Naive thymus-derived CD4-positive, alpha-beta T cell (primary cell): ENCODE measurements around the gene RBMS1. TPM values are rescaled to one million over a fixed set of nuclear protein-coding genes. Genes with fewer than 3 reads are reported as not detected.

Experiments used
- ATAC-seq: fragments of 150-1000 bp; cut with Tn5 transposase; 2 replicates; pipeline ENCODE4 v1.10.0; 2021; ENCODE audit warnings: mild to moderate bottlenecking, moderate library complexity
- CTCF ChIA-PET: fragments of 350-600 bp; sonication (Branson Sonifier 250); formaldehyde crosslinking; loops from one replicate; lab custom pipeline; 2021; ENCODE audit warnings: antibody characterized with exemption; lab: Charles Lee
- POLR2A ChIA-PET: fragments of 350-600 bp; sonication (Branson Sonifier 250); formaldehyde crosslinking; loops from one replicate; lab custom pipeline; 2021; ENCODE audit warnings: antibody characterized with exemption, inconsistent platforms; lab: Charles Lee
- DNase-seq, 9 donors: peaks; one replicate each; pipeline versions ENCODE4 v3.0.0 to v3.0.0-alpha.2; 2020 to 2022; ENCODE audit warnings: mixed read lengths in 1 of 9
- H3K27ac ChIP-seq: one replicate; pipeline ENCODE4 v1.7.0; 2013; ENCODE audit warnings: mild to moderate bottlenecking, low read depth, low read length, moderate library complexity
- H3K27me3 ChIP-seq, 2 donors: one replicate each; pipeline ENCODE4 v1.7.0; 2013; ENCODE audit warnings: low read length in 2 of 2, mild to moderate bottlenecking in 2 of 2, moderate library complexity in 2 of 2; ENCODE audit not compliant: control insufficient read depth in 2 of 2, insufficient read depth in 2 of 2
- H3K36me3 ChIP-seq, 3 experiments: 1 replicate in 2 of 3; 2 replicates in 1 of 3; pipeline ENCODE4 v1.7.0; 2013; ENCODE audit warnings: low read length in 3 of 3, mild to moderate bottlenecking in 3 of 3, moderate library complexity in 1 of 3; ENCODE audit not compliant: insufficient read depth in 3 of 3, control insufficient read depth in 2 of 3
- H3K4me1 ChIP-seq, 2 donors: one replicate each; pipeline ENCODE4 v1.7.0; 2013; ENCODE audit warnings: low read length in 2 of 2, mild to moderate bottlenecking in 2 of 2, moderate library complexity in 1 of 2; ENCODE audit not compliant: control insufficient read depth in 2 of 2, insufficient read depth in 2 of 2
- H3K4me3 ChIP-seq: 2 replicates; pipeline ENCODE4 v1.7.0; 2013; ENCODE audit warnings: mild to moderate bottlenecking, low read length
- H3K9me3 ChIP-seq, 3 experiments: 1 replicate in 2 of 3; 2 replicates in 1 of 3; pipeline ENCODE4 v1.7.0; 2013; ENCODE audit warnings: low read length in 3 of 3; ENCODE audit not compliant: control insufficient read depth in 2 of 3
- H3K27ac Mint-ChIP-seq, 9 donors: one replicate each; pipeline ENCODE4 v1.8.0; 2020 to 2022; ENCODE audit warnings: mixed read lengths in 9 of 9, mild to moderate bottlenecking in 8 of 9, moderate library complexity in 5 of 9, inconsistent platforms in 2 of 9
- H3K27me3 Mint-ChIP-seq, 5 donors: one replicate each; pipeline ENCODE4 v1.8.0; 2021 to 2022; ENCODE audit warnings: mixed read lengths in 5 of 5, mild to moderate bottlenecking in 1 of 5
- H3K36me3 Mint-ChIP-seq, 5 donors: one replicate each; pipeline ENCODE4 v1.8.0; 2020 to 2022; ENCODE audit warnings: mixed read lengths in 5 of 5, mild to moderate bottlenecking in 3 of 5, inconsistent platforms in 1 of 5
- H3K4me1 Mint-ChIP-seq, 7 donors: one replicate each; pipeline ENCODE4 v1.8.0; 2020 to 2022; ENCODE audit warnings: mixed read lengths in 7 of 7, mild to moderate bottlenecking in 3 of 7, inconsistent platforms in 1 of 7
- H3K4me3 Mint-ChIP-seq, 10 donors: one replicate each; pipeline ENCODE4 v1.8.0; 2020 to 2022; ENCODE audit warnings: mild to moderate bottlenecking in 10 of 10, mixed read lengths in 10 of 10, moderate library complexity in 6 of 10, inconsistent platforms in 2 of 10
- H3K9me3 Mint-ChIP-seq, 11 donors: one replicate each; pipeline ENCODE4 v1.8.0; 2020 to 2022; ENCODE audit warnings: mixed read lengths in 11 of 11, mild to moderate bottlenecking in 4 of 11, inconsistent platforms in 1 of 11, moderate library complexity in 1 of 11
- intact Hi-C, 2 donors: fragments of 100-400 bp; cut with micrococcal nuclease; formaldehyde crosslinking; loops; one replicate each; pipeline ENCODE4 v1.15.1; 2023
- polyA plus RNA-seq, 2 donors: library from polyadenylated mRNA; unstranded; fragments of 300-500 nt; fragmentation: Illumina TruSeq; gene quantifications; one replicate each; pipeline ENCODE4 v1.2.3, GENCODE V29; 2021
- total RNA-seq, 6 experiments: library from RNA in 5 of 6; stranded (reverse) in 5 of 6; gene quantifications; 1 replicate in 5 of 6; 2 replicates in 1 of 6; pipeline ENCODE4 v1.2.3 and lab custom pipeline; 2021 to 2026

Gene RBMS1
- total and polyA plus RNA-seq, 7 experiments from 2014 or later: 74.4 to 137 (median 119) TPM

DNA sequence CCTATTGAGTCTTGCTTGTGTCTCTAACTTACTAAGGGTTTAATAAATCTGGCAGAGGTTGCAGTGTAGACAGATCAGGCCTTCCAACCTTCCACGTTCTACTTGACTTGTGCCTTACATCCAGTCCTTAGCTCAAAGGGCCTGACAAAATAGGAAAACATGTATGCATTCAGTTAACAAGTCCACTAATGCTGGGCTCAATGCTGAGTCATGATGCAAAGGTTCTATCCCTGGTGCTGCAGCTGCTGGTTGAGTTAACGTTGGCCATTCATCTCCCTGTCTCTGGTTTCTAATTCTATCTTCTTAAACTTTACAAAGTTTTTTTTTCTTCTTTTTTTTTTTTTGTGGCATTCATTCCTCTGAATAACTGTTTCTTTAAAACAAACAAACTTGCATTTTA, 247.3 kb downstream of the RBMS1 start:
- H3K36me3 Mint-ChIP-seq: no peaks in the 10 kb centered on the region
- no peak for DNase-seq
- H3K27me3 Mint-ChIP-seq: peaks cover 0 to 8% (median 0%) of the 10 kb centered on the region in 5 donors
- ChIA-PET CTCF (no interaction called here), POLR2A (no interaction called here)
- no peaks in the 10 kb centered on the region for H3K4me1 Mint-ChIP-seq
- Histone ChIP-seq H3K4me3 (no peak overlapping the region), H3K27me3 (no peaks in the 10 kb centered on the region), H3K4me1 (no peaks in the 10 kb centered on the region), H3K9me3 (no peaks in the 10 kb centered on the region), H3K27ac (no peak overlapping the region), H3K36me3 (no peaks in the 10 kb centered on the region)
- H3K27ac Mint-ChIP-seq: no peak overlapping the region
- intact Hi-C loops: no loop called here
- ATAC-seq: no peak
- H3K9me3 Mint-ChIP-seq: no peaks in the 10 kb centered on the region
- no peak overlapping the region for H3K4me3 Mint-ChIP-seq

DNA sequence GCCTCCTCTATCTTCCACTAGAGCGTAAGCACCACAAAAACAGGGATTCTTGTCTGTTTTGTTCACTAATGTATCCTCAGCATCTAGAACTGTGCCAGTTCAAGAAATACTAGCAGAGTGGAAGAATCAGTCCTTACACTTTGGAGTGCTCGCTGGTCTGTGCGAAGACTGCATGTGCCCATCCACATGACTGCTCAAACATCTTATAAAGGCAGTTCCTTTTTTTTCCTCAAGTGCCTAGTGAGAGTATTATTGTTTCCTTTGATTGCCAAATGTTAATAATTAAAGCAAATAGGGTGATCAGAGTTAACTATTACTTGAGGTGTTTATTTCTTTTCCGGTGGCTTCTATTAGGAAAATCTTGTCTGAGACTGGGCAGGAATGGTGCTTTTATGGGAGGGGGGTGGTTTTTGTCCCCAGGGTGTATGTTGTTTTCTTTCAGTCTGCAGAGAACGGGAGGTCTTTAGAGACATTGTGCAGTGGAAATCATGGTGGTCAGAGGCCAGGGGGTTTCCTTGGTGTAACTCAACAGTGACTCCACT, 247.9 kb downstream of the RBMS1 start:
- Histone ChIP-seq H3K36me3 (no peaks in the 10 kb centered on the region), H3K27me3 (no peaks in the 10 kb centered on the region), H3K27ac (no peak overlapping the region), H3K4me1 (no peaks in the 10 kb centered on the region), H3K9me3 (no peaks in the 10 kb centered on the region), H3K4me3 (no peak overlapping the region)
- POLR2A ChIA-PET: no interaction called here
- ATAC-seq (no peak), DNase-seq (no peak)
- peaks cover 0 to 4% (median 0%) of the 10 kb centered on the region in 5 donors for H3K27me3 Mint-ChIP-seq
- H3K4me3 Mint-ChIP-seq: no peak overlapping the region
- no peaks in the 10 kb centered on the region for H3K4me1 Mint-ChIP-seq
- no peaks in the 10 kb centered on the region for H3K9me3 Mint-ChIP-seq
- intact Hi-C loops: no loop called here
- H3K36me3 Mint-ChIP-seq: no peaks in the 10 kb centered on the region
- CTCF ChIA-PET: no interaction called here
- no peak overlapping the region for H3K27ac Mint-ChIP-seq

DNA sequence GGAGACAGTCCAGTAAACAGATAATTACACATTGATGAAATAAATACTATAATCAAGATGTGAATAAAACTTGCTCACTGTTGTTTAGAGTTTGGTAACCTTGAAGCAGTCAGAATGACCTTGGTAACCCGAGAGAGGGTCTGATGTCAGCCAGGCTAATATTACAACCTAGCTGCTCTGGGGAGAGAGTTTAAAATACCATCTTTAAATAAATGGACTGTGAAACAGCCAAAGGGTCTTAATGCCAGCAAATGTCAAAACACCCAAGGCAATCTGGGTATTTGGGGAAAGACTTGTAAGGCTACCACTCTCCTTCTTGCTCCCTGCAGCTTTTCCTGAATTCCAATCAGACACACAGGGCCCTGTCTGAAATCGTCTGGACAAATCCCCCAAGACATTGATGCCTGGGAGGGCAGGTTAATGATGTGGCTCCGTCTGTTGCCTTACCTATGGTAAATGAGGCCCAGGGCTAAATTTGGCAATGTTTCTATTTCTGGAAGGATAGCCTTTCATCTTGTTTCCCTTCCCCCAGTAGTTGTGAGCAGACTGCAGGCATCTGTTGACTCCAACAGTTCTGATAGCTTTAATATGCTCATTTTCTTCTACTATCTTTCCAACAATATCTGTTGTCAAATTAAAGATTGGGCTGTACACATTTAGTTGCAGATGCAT, 250.6 kb downstream of the RBMS1 start:
- Mint-ChIP-seq H3K27me3 (peaks cover 0 to 6% (median 0%) of the 10 kb centered on the region in 5 donors), H3K4me1 (no peaks in the 10 kb centered on the region), H3K9me3 (no peaks in the 10 kb centered on the region), H3K27ac (no peak overlapping the region), H3K36me3 (no peaks in the 10 kb centered on the region), H3K4me3 (no peak overlapping the region)
- ATAC-seq: no peak
- no peaks in the 10 kb centered on the region for H3K9me3 ChIP-seq
- intact Hi-C loops: no loop called here
- CTCF ChIA-PET: interaction anchor here (1.4 kb wide), 1 partner anchor 9 kb away, joined by 4 read pairs; no protein-coding TSS in a partner anchor
- POLR2A ChIA-PET: no interaction called here
- H3K27me3 ChIP-seq: no peaks in the 10 kb centered on the region
- no peak overlapping the region for H3K4me3 ChIP-seq
- no peak overlapping the region for H3K27ac ChIP-seq
- DNase-seq: no peak
- H3K36me3 ChIP-seq: no peaks in the 10 kb centered on the region
- H3K4me1 ChIP-seq: no peaks in the 10 kb centered on the region

DNA sequence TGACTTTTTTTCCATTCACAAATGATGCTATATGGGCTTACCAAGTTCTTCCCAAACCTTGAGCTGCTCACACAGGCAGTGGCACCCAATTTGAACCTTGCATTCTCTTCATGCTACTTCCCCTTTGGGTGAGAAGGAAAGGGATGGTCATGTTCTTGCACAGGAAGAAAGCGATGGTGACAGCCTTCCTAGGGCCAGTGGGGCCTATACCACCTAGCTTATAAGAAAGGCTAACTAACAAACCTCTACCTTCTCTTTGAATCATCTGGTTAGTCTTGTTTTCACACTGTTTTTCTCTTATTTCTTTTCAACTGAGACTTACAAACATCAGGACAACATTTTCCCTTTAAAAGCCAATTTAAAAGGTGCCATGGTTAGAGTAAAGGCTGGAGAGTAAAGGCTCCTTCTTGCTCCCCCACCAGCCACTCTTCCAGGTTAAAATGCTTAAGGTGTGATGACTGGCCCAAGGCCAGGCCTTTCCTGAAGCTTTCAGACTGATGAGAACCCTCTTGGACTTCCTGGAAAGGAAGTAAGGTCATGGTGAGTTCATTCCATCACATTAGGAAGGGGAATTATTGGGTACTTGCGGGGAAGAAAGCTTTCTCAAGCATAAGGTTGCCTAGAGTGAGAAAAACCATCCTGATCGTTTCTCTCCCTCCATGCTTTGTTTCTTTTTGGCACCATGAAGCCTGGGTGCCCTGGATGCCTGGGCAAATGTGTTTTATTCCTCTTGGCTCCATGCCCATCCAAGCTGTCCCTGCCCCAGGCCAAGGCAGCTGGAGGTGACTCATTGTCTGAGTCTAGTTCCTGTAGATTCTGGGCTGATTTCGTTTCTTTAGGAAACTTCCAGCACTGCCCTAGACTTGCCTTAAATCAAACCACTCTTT, 252.1 kb downstream of the RBMS1 start:
- Histone ChIP-seq H3K9me3 (no peaks in the 10 kb centered on the region), H3K4me1 (no peaks in the 10 kb centered on the region), H3K27ac (no peak overlapping the region), H3K36me3 (no peaks in the 10 kb centered on the region), H3K27me3 (no peaks in the 10 kb centered on the region), H3K4me3 (no peak overlapping the region)
- ChIA-PET POLR2A (no interaction called here), CTCF (interaction anchor here (0.6 to 1.8 kb wide), 3 partner anchors 10 to 1303 kb away, joined by 4 to 6 read pairs (median 4); no protein-coding TSS in a partner anchor)
- Mint-ChIP-seq H3K4me3 (no peak overlapping the region), H3K4me1 (no peaks in the 10 kb centered on the region), H3K9me3 (no peaks in the 10 kb centered on the region), H3K27me3 (peaks cover 0 to 13% (median 0%) of the 10 kb centered on the region in 5 donors), H3K36me3 (no peaks in the 10 kb centered on the region), H3K27ac (no peak overlapping the region)
- ATAC-seq (no peak), DNase-seq (no peak)
- intact Hi-C loops: no loop called here

DNA sequence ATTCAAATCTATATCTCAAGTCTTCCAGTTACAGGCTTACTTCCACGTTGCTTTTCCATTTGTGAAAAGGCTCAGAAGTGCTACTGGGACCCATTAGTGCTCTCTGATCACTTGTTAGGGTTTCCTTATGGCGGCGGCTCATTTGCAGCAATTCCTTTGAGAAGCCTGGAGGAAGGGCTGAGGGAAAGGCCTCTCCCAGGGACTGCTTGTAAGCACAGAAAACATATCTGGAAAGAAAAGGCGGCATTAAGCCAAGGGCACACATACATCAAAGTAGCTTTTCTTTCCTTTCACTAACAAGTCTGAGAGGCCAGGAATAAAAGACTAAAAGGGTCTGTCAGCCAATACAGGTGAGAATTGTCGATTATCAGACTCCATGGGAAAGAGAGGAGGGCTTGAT, 254.2 kb downstream of the RBMS1 start:
- H3K36me3 Mint-ChIP-seq: no peaks in the 10 kb centered on the region
- H3K27ac Mint-ChIP-seq: no peak overlapping the region
- H3K4me1 Mint-ChIP-seq: no peaks in the 10 kb centered on the region
- no peaks in the 10 kb centered on the region for H3K9me3 ChIP-seq
- H3K4me1 ChIP-seq: no peaks in the 10 kb centered on the region
- peaks cover 0 to 15% (median 0%) of the 10 kb centered on the region in 5 donors for H3K27me3 Mint-ChIP-seq
- no peak overlapping the region for H3K27ac ChIP-seq
- ChIA-PET POLR2A (no interaction called here), CTCF (no interaction called here)
- intact Hi-C loops: no loop called here
- ATAC-seq: no peak
- no peaks in the 10 kb centered on the region for H3K36me3 ChIP-seq
- H3K4me3 ChIP-seq: no peak overlapping the region
- no peak overlapping the region for H3K4me3 Mint-ChIP-seq
- H3K9me3 Mint-ChIP-seq: no peaks in the 10 kb centered on the region
- no peaks in the 10 kb centered on the region for H3K27me3 ChIP-seq
- no peak for DNase-seq

DNA sequence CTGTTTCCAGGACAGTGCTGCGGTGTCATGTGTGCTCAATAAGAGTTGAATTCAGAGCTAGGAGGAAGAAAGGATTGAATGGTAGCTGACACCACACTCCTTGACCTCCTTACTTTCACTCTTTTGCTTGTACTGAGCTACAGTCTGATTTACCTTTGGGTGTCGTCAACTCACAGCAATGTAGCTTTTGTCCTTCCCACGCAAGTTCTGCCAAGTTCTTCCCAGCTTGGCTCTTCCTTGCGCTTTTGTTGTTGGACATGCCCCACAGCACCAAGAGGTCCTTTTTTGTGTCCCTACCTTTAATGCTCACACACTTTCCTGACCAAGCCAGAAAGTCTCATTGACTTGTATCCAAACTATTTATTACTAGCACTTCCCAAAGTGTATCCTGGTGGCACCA, 255.2 kb downstream of the RBMS1 start:
- Mint-ChIP-seq H3K36me3 (no peaks in the 10 kb centered on the region), H3K9me3 (no peaks in the 10 kb centered on the region), H3K27ac (no peak overlapping the region), H3K4me1 (no peaks in the 10 kb centered on the region), H3K4me3 (no peak overlapping the region), H3K27me3 (peaks cover 0 to 18% (median 0%) of the 10 kb centered on the region in 5 donors)
- Histone ChIP-seq H3K36me3 (no peaks in the 10 kb centered on the region), H3K9me3 (no peaks in the 10 kb centered on the region), H3K27me3 (no peaks in the 10 kb centered on the region), H3K4me1 (no peaks in the 10 kb centered on the region), H3K27ac (no peak overlapping the region), H3K4me3 (no peak overlapping the region)
- ChIA-PET CTCF (interaction anchor here (0.8 kb wide), 1 partner anchor 14 kb away, joined by 4 read pairs; no protein-coding TSS in a partner anchor), POLR2A (no interaction called here)
- intact Hi-C loops: no loop called here
- ATAC-seq (no peak), DNase-seq (no peak)
